OCI-LY1 (cell line): Measurements from ENCODE around the gene RGSL1.

Source experiments
- CTCF ChIP-seq: fragments of 200-600 bp; sonication (generic), shearing (Covaris generic); IDR thresholded peaks from 2 replicates; pipeline ENCODE4 v1.5.1; 2017; ENCODE audit warnings: mild to moderate bottlenecking, antibody characterized with exemption, low read length, moderate library complexity, mixed read lengths
- EZH2 ChIP-seq: fragments of 200-600 bp; sonication (generic), shearing (Covaris generic); IDR thresholded peaks from 2 replicates; pipeline ENCODE4 v1.8.0; 2017; ENCODE audit warnings: borderline replicate concordance, mixed run types, mild to moderate bottlenecking, antibody characterized with exemption, low read length, moderate library complexity, mixed read lengths

DNA sequence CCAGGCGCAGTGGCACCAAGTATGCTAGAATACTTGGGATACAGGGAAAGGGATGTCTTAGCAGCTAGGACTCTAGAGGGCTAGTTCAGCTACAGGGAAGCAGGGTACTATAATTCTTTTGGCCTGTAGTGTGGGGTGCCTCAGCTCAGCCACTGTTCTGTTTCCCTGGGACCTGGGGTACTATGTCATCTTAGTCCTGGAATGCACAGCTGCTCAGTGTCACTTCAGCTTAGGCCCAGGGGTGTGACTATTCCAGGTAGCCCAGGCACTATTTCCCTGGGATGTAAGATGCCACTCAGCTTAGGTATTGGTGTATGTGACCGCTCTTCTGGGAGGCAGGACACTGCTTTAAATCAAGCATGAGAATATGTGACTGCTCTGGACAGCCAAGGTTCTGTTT, 34.1 kb downstream of the RGSL1 start:
- TF ChIP-seq CTCF (no peak), EZH2 (no peak)
